Pons (tissue), 1 donor: Measurements from ENCODE around the gene LYRM9.
"Not testable (repeated sequence)": the region's sequence is repeated elsewhere in the genome, so short reads cannot be mapped to it uniquely, and the experiment has no call there.

Experiments used
- DNase-seq: peaks from one replicate; pipeline ENCODE4 v3.0.0-alpha.2; 2016; ENCODE audit warnings: low spot score

The LYRM9 gene

GRCh38 chr17:27906226-27906580 lies 13.0 kb upstream of the LYRM9 start:
- DNase-seq: no peak

GRCh38 chr17:27905447-27906225 lies 12.5 kb upstream of the LYRM9 start:
- DNase-seq: no peak

GRCh38 chr17:27904534-27905446 lies 11.6 kb upstream of the LYRM9 start:
- DNase-seq: no peak

GRCh38 chr17:27904114-27904513 lies 10.9 kb upstream of the LYRM9 start:
- DNase-seq: no peak

- DNase-seq: no peak
These were observed 6.4 kb upstream of the LYRM9 start for GRCh38 chr17:27899525-27899924.

- DNase-seq: no peak
These were observed 4.9 kb upstream of the LYRM9 start for GRCh38 chr17:27898096-27898495.

- no peak for DNase-seq
These were observed 3.5 kb upstream of the LYRM9 start for GRCh38 chr17:27896701-27897100.

GRCh38 chr17:27895940-27896535 lies 2.9 kb upstream of the LYRM9 start:
- no peak for DNase-seq

GRCh38 chr17:27895123-27895895 lies 2.1 kb upstream of the LYRM9 start:
- DNase-seq: peak; percentile 42

GRCh38 chr17:27893841-27894503 lies 807 bp upstream of the LYRM9 start:
- DNase-seq: peak; percentile 65

GRCh38 chr17:27892542-27892865 lies 661 bp downstream of the LYRM9 start:
- DNase-seq: peak; percentile 37

GRCh38 chr17:27891841-27892240 lies 1.3 kb downstream of the LYRM9 start:
- no peak for DNase-seq

GRCh38 chr17:27889711-27890251 lies 3.4 kb downstream of the LYRM9 start:
- no peak for DNase-seq

- no peak for DNase-seq
These were observed 4.2 kb downstream of the LYRM9 start for GRCh38 chr17:27888945-27889344.

- no peak for DNase-seq
These were observed 5.1 kb downstream of the LYRM9 start for GRCh38 chr17:27888067-27888466.

GRCh38 chr17:27886348-27886906 lies 6.7 kb downstream of the LYRM9 start:
- not testable (repeated sequence) for DNase-seq

GRCh38 chr17:27882162-27882840 lies 10.9 kb downstream of the LYRM9 start:
- no peak for DNase-seq

- peak; percentile 82 for DNase-seq
These were observed 13.1 kb downstream of the LYRM9 start for GRCh38 chr17:27879987-27880608.

- DNase-seq: no peak
These were observed 14.2 kb downstream of the LYRM9 start for GRCh38 chr17:27878776-27879562.
